GM12878 (cell line): ENCODE measurements around the gene SPINT2. TPM values are rescaled to one million over a fixed set of nuclear protein-coding genes. Genes with fewer than 3 reads are reported as not detected.

Source experiments
- ATAC-seq: fragments of 200-7000 bp; cut with Tn5 transposase; 3 replicates; pipeline ENCODE4 v1.9.1; 2020; ENCODE audit warnings: mild to moderate bottlenecking, moderate library complexity
- BruUV-seq: library from RNA; stranded (reverse); fragments of 400-500 nt; replicated peaks from 2 replicates; lab custom pipeline; 2021; lab: Mats Ljungman, UMichigan
- CTCF ChIA-PET: fragments of 300-600 bp; sonication (Branson Sonifier 250); formaldehyde crosslinking; extraction: SDS; loops from one replicate; lab custom pipeline; 2021; ENCODE audit warnings: inconsistent platforms; lab: Yijun Ruan, JAX
- POLR2A ChIA-PET: fragments of 350-600 bp; formaldehyde crosslinking; extraction: SDS; loops from one replicate; lab custom pipeline; 2021; ENCODE audit warnings: inconsistent platforms; lab: Charles Lee
- RAD21 ChIA-PET: fragments of 300-600 bp; sonication (Branson Sonifier 250); formaldehyde crosslinking; loops from one replicate; lab custom pipeline; 2023; ENCODE audit warnings: antibody characterized with exemption; ENCODE audit not compliant: unreplicated experiment; lab: Charles Lee
- SMC1A ChIA-PET: fragments of 300-600 bp; sonication (Branson Sonifier 250); formaldehyde crosslinking; loops from one replicate; lab custom pipeline; 2023; ENCODE audit not compliant: unreplicated experiment, uncharacterized antibody; lab: Charles Lee
- DNase-seq: peaks from one replicate; pipeline ENCODE4 v3.0.0-alpha.2; 2011; ENCODE audit warnings: low read depth, low spot score
- FAIRE-seq: peaks from 3 replicates; lab custom pipeline; 2011; peaks lifted over from hg19 to GRCh38; lab: Jason Lieb, UNC
- H2AFZ ChIP-seq: 2 replicates; pipeline ENCODE4 v1.6.0; 2011; ENCODE audit warnings: low read depth, low read length, control low read depth; ENCODE audit not compliant: control insufficient read depth
- H3K27ac ChIP-seq: 2 replicates; pipeline ENCODE4 v1.5.1; 2011; ENCODE audit warnings: control low read depth; ENCODE audit not compliant: control insufficient read depth, insufficient read depth
- H3K27me3 ChIP-seq, 2 experiments: replicated peaks in 1 of 2; 2 replicates each; pipeline versions ENCODE4 v1.6.0 to v1.6.1; 2011; ENCODE audit warnings: low read length in 1 of 2; ENCODE audit not compliant: control insufficient read depth in 2 of 2, insufficient read depth in 2 of 2
- H3K36me3 ChIP-seq, 2 experiments: 2 replicates each; pipeline ENCODE4 v1.5.1; 2011; ENCODE audit warnings: low read length in 1 of 2; ENCODE audit not compliant: control insufficient read depth in 2 of 2, insufficient read depth in 2 of 2
- H3K4me1 ChIP-seq: 2 replicates; pipeline ENCODE4 v1.6.1; 2011; ENCODE audit warnings: mild to moderate bottlenecking, low read length, moderate library complexity, mixed read lengths; ENCODE audit not compliant: control insufficient read depth, insufficient read depth
- H3K4me2 ChIP-seq: 2 replicates; pipeline ENCODE4 v1.6.0; 2011; ENCODE audit warnings: control low read depth; ENCODE audit not compliant: control insufficient read depth, insufficient read depth
- H3K4me3 ChIP-seq: fragments of 200-600 bp; sonication (generic); 2 replicates; pipeline ENCODE4 v1.5.1; 2016
- H3K79me2 ChIP-seq: 2 replicates; pipeline ENCODE4 v1.6.0; 2011; ENCODE audit warnings: low read length; ENCODE audit not compliant: control insufficient read depth, insufficient read depth
- H3K9ac ChIP-seq: 2 replicates; pipeline ENCODE4 v1.8.0; 2011; ENCODE audit warnings: low read length, control low read depth, mixed read lengths; ENCODE audit not compliant: control insufficient read depth, insufficient read depth
- H3K9me3 ChIP-seq: replicated peaks from 3 replicates; pipeline ENCODE4 v1.5.1; 2011; ENCODE audit warnings: mild to moderate bottlenecking, low read length; ENCODE audit not compliant: control insufficient read depth, insufficient read depth
- H4K20me1 ChIP-seq: 2 replicates; pipeline ENCODE4 v1.6.0; 2011; ENCODE audit not compliant: control insufficient read depth, insufficient read depth
- FOS ChIP-seq: IDR thresholded peaks from 3 replicates; pipeline ENCODE4 v1.6.1; 2011; ENCODE audit warnings: borderline replicate concordance; ENCODE audit not compliant: insufficient read length; ENCODE audit errors: extremely low read depth
- IKZF2 ChIP-seq, 2 experiments: fragments of 450-650 bp; IDR thresholded peaks; 2 replicates each; pipeline ENCODE4 v1.6.1; 2017; ENCODE audit warnings: mild to moderate bottlenecking in 2 of 2, moderate library complexity in 2 of 2
- NR2C1 ChIP-seq: fragments of 450-650 bp; IDR thresholded peaks from 2 replicates; pipeline ENCODE4 v1.6.1; 2017; ENCODE audit warnings: antibody characterized with exemption, mild to moderate bottlenecking, moderate library complexity
- SPI1 ChIP-seq: IDR thresholded peaks from 2 replicates; pipeline ENCODE4 v1.6.1; 2011; ENCODE audit warnings: low read depth, mild to moderate bottlenecking, low read length, moderate library complexity, borderline replicate concordance; ENCODE audit not compliant: insufficient read depth
- ZSCAN29 ChIP-seq: fragments of 450-650 bp; IDR thresholded peaks from 2 replicates; pipeline ENCODE4 v1.6.1; 2017; ENCODE audit warnings: mild to moderate bottlenecking, moderate library complexity
- WGBS: methylation state at CpG from one replicate; pipeline ENCODE4 v1.1.6; 2016; ENCODE audit warnings: low lambda C conversion rate; ENCODE audit not compliant: insufficient replicate concordance, insufficient coverage; ENCODE audit errors: missing lambda C conversion rate; 5-methylcytosine and 5-hydroxymethylcytosine counted together
- in situ Hi-C: fragments of 300-500 bp; cut with MboI; formaldehyde crosslinking; loops from 9 replicates; pipeline ENCODE4 v1.14.3; 2018; ENCODE audit warnings: mixed read lengths
- intact Hi-C: fragments of 100-400 bp; cut with micrococcal nuclease; formaldehyde crosslinking; loops from one replicate; pipeline ENCODE4 v1.14.2; 2022; ENCODE audit not compliant: unreplicated experiment
- polyA plus RNA-seq, 11 experiments: library from polyadenylated mRNA; depleted of rRNA in 4 of 11; unstranded in 6 of 11; stranded (reverse) in 5 of 11; fragments of >200 nt; fragmentation: Nextera tagmentation in 4 of 11; fragmentation: Illumina TruSeq in 1 of 11; extraction: Ambion mirVana in 4 of 11; extraction: Trizol in 1 of 11; gene quantifications; 1 replicate in 1 of 11; 2 replicates in 10 of 11; pipeline versions ENCODE4 v1.2.1 to v1.2.3, GENCODE V29; 2011 to 2016; ENCODE audit warnings: inconsistent platforms in 2 of 11, missing spikeins in 2 of 11, low read depth in 1 of 11
- total RNA-seq, 4 experiments: library from RNA; depleted of rRNA in 3 of 4; stranded (reverse); fragments of >200 nt in 3 of 4; fragmentation: Illumina TruSeq in 1 of 4; extraction: Trizol in 1 of 4; gene quantifications; 2 replicates each; pipeline versions ENCODE4 v1.2.1 to v1.2.3, GENCODE V29; 2013 to 2021
- TF ChIP-seq, protein P1 (sequence below): IDR thresholded peaks from 2 replicates; pipeline ENCODE4 v1.6.1; 2012; ENCODE audit warnings: improper control_type of control experiment, low read depth, low read length; ENCODE audit not compliant: insufficient replicate concordance
- TF ChIP-seq, protein P2 (sequence below): fragments of 450-650 bp; formaldehyde crosslinking; IDR thresholded peaks from 2 replicates; pipeline ENCODE4 v1.4.0; 2020; ENCODE audit warnings: mild to moderate bottlenecking, moderate library complexity

Gene SPINT2
- total and polyA plus RNA-seq, 10 of the 15 experiments (the other 5 are each of a cell fraction or from before 2014, with no cell fraction given), result 0.15 to 26.5 (median 17.5) TPM

GRCh38 chr19:38308006-38308766 lies 43.8 kb downstream of the SPINT2 start:
- no TSS peak for BruUV-seq
- POLR2A ChIA-PET, result no interaction called here
- no peak overlapping the region for H3K9ac ChIP-seq
- intact Hi-C loops, result no loop called here
- ATAC-seq (no peak), DNase-seq (no peak), FAIRE-seq (no peak)
- no peak overlapping the region for H3K4me3 ChIP-seq
- H4K20me1 ChIP-seq, result no peaks in the 10 kb centered on the region
- no peak overlapping the region for H3K4me2 ChIP-seq
- SMC1A ChIA-PET, result no interaction called here
- TF ChIP-seq, protein P1, sequence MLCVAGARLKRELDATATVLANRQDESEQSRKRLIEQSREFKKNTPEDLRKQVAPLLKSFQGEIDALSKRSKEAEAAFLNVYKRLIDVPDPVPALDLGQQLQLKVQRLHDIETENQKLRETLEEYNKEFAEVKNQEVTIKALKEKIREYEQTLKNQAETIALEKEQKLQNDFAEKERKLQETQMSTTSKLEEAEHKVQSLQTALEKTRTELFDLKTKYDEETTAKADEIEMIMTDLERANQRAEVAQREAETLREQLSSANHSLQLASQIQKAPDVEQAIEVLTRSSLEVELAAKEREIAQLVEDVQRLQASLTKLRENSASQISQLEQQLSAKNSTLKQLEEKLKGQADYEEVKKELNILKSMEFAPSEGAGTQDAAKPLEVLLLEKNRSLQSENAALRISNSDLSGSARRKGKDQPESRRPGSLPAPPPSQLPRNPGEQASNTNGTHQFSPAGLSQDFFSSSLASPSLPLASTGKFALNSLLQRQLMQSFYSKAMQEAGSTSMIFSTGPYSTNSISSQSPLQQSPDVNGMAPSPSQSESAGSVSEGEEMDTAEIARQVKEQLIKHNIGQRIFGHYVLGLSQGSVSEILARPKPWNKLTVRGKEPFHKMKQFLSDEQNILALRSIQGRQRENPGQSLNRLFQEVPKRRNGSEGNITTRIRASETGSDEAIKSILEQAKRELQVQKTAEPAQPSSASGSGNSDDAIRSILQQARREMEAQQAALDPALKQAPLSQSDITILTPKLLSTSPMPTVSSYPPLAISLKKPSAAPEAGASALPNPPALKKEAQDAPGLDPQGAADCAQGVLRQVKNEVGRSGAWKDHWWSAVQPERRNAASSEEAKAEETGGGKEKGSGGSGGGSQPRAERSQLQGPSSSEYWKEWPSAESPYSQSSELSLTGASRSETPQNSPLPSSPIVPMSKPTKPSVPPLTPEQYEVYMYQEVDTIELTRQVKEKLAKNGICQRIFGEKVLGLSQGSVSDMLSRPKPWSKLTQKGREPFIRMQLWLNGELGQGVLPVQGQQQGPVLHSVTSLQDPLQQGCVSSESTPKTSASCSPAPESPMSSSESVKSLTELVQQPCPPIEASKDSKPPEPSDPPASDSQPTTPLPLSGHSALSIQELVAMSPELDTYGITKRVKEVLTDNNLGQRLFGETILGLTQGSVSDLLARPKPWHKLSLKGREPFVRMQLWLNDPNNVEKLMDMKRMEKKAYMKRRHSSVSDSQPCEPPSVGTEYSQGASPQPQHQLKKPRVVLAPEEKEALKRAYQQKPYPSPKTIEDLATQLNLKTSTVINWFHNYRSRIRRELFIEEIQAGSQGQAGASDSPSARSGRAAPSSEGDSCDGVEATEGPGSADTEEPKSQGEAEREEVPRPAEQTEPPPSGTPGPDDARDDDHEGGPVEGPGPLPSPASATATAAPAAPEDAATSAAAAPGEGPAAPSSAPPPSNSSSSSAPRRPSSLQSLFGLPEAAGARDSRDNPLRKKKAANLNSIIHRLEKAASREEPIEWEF, result no peak
- TF ChIP-seq ZSCAN29, result no peak
- TF ChIP-seq, protein P2, sequence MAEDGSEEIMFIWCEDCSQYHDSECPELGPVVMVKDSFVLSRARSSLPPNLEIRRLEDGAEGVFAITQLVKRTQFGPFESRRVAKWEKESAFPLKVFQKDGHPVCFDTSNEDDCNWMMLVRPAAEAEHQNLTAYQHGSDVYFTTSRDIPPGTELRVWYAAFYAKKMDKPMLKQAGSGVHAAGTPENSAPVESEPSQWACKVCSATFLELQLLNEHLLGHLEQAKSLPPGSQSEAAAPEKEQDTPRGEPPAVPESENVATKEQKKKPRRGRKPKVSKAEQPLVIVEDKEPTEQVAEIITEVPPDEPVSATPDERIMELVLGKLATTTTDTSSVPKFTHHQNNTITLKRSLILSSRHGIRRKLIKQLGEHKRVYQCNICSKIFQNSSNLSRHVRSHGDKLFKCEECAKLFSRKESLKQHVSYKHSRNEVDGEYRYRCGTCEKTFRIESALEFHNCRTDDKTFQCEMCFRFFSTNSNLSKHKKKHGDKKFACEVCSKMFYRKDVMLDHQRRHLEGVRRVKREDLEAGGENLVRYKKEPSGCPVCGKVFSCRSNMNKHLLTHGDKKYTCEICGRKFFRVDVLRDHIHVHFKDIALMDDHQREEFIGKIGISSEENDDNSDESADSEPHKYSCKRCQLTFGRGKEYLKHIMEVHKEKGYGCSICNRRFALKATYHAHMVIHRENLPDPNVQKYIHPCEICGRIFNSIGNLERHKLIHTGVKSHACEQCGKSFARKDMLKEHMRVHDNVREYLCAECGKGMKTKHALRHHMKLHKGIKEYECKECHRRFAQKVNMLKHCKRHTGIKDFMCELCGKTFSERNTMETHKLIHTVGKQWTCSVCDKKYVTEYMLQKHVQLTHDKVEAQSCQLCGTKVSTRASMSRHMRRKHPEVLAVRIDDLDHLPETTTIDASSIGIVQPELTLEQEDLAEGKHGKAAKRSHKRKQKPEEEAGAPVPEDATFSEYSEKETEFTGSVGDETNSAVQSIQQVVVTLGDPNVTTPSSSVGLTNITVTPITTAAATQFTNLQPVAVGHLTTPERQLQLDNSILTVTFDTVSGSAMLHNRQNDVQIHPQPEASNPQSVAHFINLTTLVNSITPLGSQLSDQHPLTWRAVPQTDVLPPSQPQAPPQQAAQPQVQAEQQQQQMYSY (CRISPR knock-in tag), result no peak
- no peak for TF ChIP-seq FOS
- TF ChIP-seq IKZF2 (IDR thresholded peaks at IDR 0.05), result no peak
- peak; percentile 35; the same call in 1 of the 2 replicates for TF ChIP-seq SPI1
- no peak for TF ChIP-seq NR2C1
- no peaks in the 10 kb centered on the region for H3K79me2 ChIP-seq
- no peaks in the 10 kb centered on the region for H3K4me1 ChIP-seq
- H3K27ac ChIP-seq, result no peak overlapping the region
- no peak overlapping the region for H2AFZ ChIP-seq
- RAD21 ChIA-PET, result no interaction called here
- no peaks in the 10 kb centered on the region for H3K9me3 ChIP-seq
- 89% methylated on average over 12 of the region's 12 CpGs for WGBS
- in situ Hi-C loops, result no loop called here
- CTCF ChIA-PET, result no interaction called here
- H3K27me3 ChIP-seq, result no peaks in the 10 kb centered on the region
- peaks cover 0 to 11% of the 10 kb centered on the region in 2 experiments; a peak in 3 of 4 replicates for H3K36me3 ChIP-seq
